HG03045 (cell line): ENCODE results near the gene CDC42BPB.
A peak's percentile ranks its signal among the peaks of the same experiment; 100 is the strongest.

ENCODE experiments used
- ATAC-seq: cut with Tn5 transposase; IDR thresholded peaks from one replicate; pipeline ENCODE4 v1.9.1; 2021; ENCODE audit warnings: mild to moderate bottlenecking, moderate library complexity; ENCODE audit not compliant: unreplicated experiment

Gene CDC42BPB

DNA sequence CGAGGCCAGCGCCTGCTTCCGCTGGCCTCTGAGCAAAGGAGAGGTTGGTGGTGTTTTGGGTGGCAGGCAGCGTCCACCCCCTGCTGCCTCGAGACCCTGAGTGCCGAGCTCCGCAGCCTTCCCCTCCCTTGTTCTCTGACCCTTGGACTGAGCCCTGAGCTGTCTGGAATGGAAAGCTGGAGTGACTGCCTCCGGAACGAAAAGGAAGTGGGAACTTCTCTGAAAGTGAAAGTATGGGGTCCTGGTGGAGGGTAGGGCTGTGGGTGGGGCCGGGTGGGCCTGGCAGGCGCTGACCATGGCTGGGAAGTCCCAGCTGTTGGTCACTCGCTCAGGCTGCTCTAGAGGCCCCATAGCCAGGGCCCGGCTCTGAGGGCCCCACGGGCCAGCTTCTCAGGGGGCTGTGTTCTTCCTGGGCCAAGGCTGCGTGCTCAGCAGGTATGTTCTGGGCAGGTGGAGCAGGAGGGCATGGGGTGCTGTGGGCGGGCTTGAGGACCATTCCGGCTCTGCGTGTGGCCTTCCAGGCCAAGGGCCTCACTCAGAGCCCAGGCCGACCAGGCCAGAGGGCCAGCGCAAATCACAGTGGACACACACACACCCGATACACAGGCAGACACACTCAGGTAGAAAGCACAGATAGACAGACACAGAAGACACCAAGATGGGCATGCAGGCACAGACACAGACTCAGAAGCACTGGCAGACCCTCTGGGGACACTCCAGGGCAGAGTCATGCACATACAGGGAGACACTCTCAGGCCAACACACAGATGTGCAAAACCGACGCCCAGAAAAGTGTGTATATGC is 37.3 kb upstream of the CDC42BPB start, which contains the start of gene EXOC3L4:
Gene EXOC3L4 (plus strand): TSS at position 320 of the 804 bp plus-strand sequence. CDS start 5,495 bp downstream, outside the sequence.
- ATAC-seq: no peak

GRCh38 chr14:103093856-103094405 is 36.6 kb upstream of the CDC42BPB start:
- no peak for ATAC-seq

- ATAC-seq: no peak
Measured at GRCh38 chr14:103091883-103092222, 34.5 kb upstream of the CDC42BPB start.

GRCh38 chr14:103091041-103091882 is 33.9 kb upstream of the CDC42BPB start:
- ATAC-seq: peak; percentile 56

- ATAC-seq: no peak
Measured at GRCh38 chr14:103090481-103091020, 33.2 kb upstream of the CDC42BPB start.

GRCh38 chr14:103089386-103090335 is 32.3 kb upstream of the CDC42BPB start:
- no peak for ATAC-seq

DNA sequence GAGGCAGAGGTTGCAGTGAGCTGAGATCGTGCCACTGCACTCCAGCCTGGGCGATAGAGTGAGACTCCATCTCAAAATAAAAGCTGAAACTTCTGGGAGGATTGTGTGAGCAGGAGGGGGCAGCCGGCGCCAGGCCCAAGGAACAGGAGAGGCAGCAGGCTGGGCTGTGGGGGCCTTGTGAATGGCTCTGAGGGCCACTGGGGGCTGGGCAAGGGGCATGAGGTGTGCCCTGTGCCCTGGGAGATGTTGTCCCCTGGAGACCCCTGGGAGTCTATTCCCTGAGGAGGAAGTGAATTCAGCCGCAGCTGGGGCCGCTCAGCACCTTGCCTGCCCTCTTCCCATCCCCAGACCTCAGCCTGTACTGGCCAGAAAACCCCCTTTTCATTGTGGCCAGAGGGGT is 31.6 kb upstream of the CDC42BPB start:
- ATAC-seq: no peak

DNA sequence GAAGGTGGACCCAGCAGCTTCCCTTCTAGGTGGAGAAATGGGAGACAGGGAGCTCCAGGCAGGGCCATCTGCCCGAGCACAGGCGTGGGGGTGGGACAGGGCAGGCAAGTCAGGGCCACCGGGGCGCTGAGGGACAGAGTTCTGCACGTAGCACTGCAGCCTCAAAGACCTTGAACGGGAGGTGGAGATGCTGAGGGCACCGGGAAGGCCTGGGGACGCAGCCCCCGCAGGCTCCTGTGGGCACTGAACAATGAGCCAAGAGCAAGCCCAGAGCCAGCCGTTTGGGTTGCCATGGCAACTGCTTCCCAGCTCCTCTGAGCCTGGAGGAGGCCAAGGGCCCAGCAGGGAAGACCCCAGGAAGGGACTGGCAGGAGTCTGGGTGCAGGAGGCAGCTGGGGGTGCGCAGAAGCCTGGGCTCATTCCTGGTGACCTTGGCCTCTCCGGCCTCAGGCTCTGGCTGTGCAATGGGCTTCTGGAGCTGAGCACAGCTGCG is 30.0 kb upstream of the CDC42BPB start:
- no peak for ATAC-seq

- no peak for ATAC-seq
Measured at GRCh38 chr14:103086771-103087342, 29.5 kb upstream of the CDC42BPB start.

GRCh38 chr14:103085106-103086091 is 28.1 kb upstream of the CDC42BPB start:
- ATAC-seq: no peak

DNA sequence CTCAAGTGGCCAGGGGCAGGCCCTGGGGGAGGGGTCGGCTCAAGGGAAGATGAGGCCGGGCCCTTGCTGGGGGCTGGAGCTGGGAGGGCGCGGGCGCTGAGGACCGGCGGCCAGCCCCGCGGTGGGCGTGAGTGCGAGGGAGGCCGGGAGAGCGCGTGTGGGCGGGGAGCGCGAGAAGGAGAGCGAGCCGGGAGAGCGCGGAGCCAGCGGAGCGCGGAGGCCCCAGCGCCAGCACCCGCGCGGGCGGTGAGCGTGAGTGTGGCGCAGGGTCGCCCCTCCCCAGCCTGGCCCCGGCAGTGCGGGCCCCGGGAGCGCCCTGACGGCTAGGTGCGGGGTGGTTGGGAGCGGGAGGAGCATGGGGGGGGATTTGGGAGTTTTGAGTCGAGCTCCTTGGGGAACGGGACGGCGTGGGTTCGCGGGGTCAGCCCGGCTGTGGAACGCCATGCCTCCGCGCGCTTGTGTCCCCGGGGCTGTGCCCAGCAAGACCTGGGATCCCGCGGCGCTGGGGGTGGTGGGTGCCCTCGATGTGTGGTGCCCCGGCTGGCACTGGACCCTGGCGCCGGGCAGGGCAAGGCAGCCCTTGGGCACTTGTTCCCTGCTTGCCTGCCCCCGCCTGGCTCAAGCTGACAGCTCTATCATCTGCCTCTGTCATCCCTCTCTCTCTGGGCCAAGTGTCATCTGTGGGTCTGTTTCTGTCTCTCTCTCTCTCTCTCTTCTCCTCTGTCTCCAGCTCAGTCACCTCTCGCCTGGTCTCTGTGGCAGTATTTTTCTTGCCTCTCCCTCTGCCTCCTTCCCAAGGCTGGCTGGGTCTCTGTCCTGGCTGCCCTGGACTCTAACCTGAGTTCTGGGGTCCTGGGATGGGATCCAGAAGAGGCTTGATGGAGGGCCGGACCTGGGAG is 26.9 kb upstream of the CDC42BPB start, which contains the start of gene LBHD2:
Gene LBHD2 (plus strand): TSS at position 190 of the 899 bp plus-strand sequence. CDS start 1,803 bp downstream, outside the sequence.
- ATAC-seq: no peak

DNA sequence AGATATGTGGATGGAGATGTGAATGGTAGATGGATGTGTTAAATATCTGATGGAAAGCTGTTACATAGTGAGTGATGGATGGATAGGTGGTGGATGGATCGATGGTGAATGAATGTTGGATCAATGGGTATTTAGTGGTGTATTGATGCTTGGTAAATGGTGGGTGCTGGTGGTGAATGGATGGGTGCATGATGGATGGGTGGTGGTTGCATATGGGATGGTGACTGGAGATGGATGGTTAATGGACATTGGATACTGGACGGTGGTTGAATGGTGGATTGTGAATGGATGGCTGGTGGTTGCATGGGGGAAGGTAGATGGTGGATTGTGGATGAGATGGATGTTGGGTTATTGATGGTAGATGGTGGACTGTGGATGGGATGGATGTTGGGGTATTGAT is 24.6 kb upstream of the CDC42BPB start:
- ATAC-seq: no peak

DNA sequence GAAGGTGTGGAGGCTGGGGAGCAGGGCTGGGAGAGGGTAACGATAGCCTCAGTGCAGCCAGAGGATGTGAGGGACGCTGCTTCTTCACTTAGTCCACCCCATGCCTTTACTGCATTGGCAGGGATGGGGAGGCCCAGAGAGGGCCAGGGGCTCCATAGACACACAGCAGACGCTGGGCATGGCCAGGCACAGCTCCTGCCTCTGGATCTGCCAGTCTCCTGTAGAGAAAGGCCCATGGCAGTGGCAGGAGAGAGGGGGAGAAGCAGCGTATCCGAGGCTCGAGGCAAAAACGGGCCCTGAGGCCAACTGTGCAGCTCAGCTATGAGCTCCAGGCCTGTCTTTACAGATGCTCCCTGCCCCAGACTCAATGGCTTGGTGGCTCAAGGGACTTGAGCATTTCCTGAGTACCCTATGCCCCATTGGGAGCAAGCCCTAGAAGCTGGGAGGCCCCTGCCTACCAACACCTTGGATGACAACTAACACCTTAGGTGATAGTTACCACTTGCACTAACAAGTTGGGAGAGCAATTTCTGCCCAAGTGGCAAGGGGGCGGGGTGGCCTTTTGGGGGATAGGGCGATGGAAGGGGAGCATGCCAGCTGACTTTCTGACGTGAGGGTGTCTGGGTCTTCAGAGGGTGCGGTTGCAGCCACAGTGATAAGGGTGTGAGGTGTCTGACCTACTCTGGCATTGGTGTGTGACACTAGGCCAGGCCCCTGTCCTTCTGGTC is 21.7 kb upstream of the CDC42BPB start:
- no peak for ATAC-seq

DNA sequence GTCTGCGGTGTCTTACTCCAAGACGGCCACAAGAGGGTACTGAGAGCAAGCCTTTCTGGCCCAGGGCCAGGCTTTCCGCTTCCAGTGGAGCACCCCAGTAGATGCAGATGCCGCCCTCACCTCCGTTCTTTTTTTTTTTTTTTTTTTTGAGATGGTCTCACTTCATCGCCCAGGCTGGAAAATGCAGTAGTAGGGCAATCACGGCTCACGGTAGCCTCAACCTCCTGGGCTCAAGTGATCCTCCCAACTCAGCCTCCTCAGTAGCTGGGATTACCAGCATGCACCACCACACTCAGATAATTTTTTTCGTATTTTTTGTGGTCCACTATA is 21.0 kb upstream of the CDC42BPB start:
- ATAC-seq: no peak

DNA sequence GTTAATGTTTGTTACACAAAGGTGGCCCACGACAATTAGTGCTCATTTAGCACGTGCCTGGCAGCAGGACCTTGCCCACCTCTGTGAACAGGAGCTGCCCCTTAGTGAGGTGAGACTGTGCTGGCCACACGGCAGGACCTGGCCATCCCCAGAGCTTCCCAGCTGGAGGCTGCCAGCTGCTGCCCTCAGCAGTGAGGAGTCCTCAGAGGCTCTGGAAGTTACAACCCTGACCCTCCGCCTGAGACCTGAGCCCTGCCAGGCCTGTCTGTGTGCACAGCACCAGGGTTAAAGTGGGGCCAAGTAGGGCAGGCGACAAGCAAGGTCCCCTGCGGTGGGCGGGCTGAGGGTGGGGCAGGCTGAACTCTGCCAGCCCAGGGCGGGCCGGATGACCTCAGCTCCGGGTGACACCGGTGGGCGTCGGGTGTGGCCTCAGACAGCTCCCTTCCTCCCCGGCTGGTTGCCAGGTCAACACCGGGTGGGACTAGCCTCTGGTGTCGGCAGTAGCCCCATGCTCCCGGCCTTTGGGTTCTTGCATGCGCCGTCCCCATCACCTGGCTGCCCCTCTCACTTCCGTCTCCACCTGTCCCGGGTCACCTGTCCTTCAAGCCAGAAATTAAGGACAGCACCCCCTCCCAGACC is 17.5 kb upstream of the CDC42BPB start:
- ATAC-seq: no peak
